HL-60 (cell line): ENCODE data around the gene AKR1D1.

Experiments used
- GABPA ChIP-seq: IDR thresholded peaks from 2 replicates; pipeline ENCODE4 v1.6.1; 2012; ENCODE audit warnings: low read depth
- POLR2AphosphoS5 ChIP-seq: IDR thresholded peaks from 2 replicates; pipeline ENCODE4 v1.6.1; 2012; ENCODE audit warnings: low read depth
- SPI1 ChIP-seq: IDR thresholded peaks from 2 replicates; pipeline ENCODE4 v1.6.1; 2012; ENCODE audit warnings: low read depth, mild to moderate bottlenecking, borderline replicate concordance
- TF ChIP-seq, protein P1 (sequence below): IDR thresholded peaks from one replicate; pipeline ENCODE4 v1.5.1; 2011; ENCODE audit warnings: low read length, control low read depth, inconsistent platforms; ENCODE audit not compliant: insufficient read depth
- TF ChIP-seq, protein P2 (sequence below): IDR thresholded peaks from 2 replicates; pipeline ENCODE4 v1.6.1; 2012; ENCODE audit warnings: low read depth; ENCODE audit not compliant: insufficient replicate concordance

DNA sequence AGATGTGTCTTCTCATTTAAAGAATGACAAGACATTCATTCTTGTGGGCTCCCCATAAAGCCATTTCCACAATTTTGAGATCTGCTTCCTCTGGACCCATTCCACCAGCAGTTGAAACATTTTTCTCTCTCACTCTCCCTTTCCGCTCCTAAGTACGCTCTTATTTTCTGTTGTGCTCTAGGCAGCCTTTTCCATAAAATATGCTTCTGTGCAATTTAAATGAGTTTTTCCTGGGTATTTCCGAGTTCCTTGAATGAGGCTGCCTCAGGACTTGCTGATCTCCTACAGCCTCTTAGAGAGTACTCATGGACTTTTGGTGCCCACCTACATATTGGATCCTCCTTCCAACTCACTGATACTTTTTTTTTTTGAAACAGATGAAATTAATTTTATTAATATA is 23.6 kb upstream of the AKR1D1 start:
- TF ChIP-seq, protein P1, sequence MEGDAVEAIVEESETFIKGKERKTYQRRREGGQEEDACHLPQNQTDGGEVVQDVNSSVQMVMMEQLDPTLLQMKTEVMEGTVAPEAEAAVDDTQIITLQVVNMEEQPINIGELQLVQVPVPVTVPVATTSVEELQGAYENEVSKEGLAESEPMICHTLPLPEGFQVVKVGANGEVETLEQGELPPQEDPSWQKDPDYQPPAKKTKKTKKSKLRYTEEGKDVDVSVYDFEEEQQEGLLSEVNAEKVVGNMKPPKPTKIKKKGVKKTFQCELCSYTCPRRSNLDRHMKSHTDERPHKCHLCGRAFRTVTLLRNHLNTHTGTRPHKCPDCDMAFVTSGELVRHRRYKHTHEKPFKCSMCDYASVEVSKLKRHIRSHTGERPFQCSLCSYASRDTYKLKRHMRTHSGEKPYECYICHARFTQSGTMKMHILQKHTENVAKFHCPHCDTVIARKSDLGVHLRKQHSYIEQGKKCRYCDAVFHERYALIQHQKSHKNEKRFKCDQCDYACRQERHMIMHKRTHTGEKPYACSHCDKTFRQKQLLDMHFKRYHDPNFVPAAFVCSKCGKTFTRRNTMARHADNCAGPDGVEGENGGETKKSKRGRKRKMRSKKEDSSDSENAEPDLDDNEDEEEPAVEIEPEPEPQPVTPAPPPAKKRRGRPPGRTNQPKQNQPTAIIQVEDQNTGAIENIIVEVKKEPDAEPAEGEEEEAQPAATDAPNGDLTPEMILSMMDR: no peak
- TF ChIP-seq POLR2AphosphoS5 (no peak), SPI1 (no peak), GABPA (no peak)
- TF ChIP-seq, protein P2, sequence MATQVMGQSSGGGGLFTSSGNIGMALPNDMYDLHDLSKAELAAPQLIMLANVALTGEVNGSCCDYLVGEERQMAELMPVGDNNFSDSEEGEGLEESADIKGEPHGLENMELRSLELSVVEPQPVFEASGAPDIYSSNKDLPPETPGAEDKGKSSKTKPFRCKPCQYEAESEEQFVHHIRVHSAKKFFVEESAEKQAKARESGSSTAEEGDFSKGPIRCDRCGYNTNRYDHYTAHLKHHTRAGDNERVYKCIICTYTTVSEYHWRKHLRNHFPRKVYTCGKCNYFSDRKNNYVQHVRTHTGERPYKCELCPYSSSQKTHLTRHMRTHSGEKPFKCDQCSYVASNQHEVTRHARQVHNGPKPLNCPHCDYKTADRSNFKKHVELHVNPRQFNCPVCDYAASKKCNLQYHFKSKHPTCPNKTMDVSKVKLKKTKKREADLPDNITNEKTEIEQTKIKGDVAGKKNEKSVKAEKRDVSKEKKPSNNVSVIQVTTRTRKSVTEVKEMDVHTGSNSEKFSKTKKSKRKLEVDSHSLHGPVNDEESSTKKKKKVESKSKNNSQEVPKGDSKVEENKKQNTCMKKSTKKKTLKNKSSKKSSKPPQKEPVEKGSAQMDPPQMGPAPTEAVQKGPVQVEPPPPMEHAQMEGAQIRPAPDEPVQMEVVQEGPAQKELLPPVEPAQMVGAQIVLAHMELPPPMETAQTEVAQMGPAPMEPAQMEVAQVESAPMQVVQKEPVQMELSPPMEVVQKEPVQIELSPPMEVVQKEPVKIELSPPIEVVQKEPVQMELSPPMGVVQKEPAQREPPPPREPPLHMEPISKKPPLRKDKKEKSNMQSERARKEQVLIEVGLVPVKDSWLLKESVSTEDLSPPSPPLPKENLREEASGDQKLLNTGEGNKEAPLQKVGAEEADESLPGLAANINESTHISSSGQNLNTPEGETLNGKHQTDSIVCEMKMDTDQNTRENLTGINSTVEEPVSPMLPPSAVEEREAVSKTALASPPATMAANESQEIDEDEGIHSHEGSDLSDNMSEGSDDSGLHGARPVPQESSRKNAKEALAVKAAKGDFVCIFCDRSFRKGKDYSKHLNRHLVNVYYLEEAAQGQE: no peak
